HG03520 (cell line): Measurements from ENCODE around the gene PRKACG.
"Not testable (repeated sequence)": the region's sequence is repeated elsewhere in the genome, so short reads cannot be mapped to it uniquely, and the experiment has no call there.

Experiments
- ATAC-seq: cut with Tn5 transposase; IDR thresholded peaks from one replicate; pipeline ENCODE4 v1.9.1; 2021; ENCODE audit warnings: mild to moderate bottlenecking, moderate library complexity; ENCODE audit not compliant: unreplicated experiment

PRKACG gene

GRCh38 chr9:69027355-69028097 lies 13.6 kb upstream of the PRKACG start:
- peak; percentile 61 for ATAC-seq

DNA sequence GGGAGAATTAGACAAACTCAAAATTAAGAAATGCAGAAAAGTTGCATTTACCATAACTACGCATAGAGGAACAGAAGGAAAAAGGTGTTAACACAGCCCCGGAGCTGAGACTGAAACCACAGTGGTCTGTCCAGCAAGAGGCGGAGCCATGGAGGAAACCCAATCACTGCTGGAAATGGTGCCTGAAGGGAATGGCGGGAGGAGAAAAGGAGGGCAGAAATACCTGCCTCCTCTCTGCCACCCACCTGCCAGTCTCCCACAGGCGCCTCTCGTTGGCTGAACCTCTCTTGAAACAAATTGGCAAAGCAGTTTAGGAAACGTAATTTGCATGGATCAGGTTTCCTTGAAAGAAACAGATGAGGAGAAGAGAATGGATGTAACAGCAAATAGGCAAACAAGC lies 9.7 kb upstream of the PRKACG start:
- ATAC-seq = no peak

DNA sequence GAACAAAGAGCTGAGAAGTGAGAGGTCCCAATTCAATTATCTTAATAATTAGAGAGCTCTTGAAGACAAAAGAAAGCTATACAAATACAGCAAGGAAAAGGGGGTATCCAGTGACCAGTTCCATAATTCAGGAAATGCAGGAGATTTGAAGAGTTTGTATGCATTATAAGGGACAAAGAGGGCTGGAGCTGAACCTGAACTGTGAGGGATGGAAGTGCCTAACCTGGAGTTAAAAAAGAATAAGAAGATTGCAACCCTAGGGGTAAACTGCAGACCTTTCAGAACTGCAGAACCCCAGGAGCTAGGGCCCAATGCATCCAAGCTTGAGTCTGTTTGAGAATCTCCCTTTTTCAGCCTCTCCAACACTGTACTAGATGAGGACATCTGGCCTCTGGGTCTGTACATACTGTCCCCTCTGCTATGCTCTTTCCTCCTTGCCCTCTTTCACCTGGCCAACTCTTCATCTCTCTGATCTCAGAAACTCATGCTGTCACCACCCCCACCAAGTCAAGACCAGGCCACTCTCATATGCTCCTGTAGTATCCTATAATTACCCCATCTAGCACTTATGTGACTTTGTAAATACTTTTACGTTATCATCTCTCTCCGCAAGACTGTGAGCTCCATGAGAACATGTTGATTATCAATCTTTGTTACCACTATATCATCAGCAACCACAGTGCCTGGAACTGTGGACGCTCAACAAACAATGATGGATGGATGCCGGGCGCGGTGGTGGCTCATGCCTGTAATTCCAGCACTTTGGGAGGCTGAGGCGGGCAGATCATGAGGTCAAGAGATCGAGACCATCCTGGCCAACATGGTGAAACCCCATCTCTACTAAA lies 6.6 kb upstream of the PRKACG start:
- ATAC-seq = no peak

- no peak for ATAC-seq
Measured at GRCh38 chr9:69019808-69020207, 5.9 kb upstream of the PRKACG start.

DNA sequence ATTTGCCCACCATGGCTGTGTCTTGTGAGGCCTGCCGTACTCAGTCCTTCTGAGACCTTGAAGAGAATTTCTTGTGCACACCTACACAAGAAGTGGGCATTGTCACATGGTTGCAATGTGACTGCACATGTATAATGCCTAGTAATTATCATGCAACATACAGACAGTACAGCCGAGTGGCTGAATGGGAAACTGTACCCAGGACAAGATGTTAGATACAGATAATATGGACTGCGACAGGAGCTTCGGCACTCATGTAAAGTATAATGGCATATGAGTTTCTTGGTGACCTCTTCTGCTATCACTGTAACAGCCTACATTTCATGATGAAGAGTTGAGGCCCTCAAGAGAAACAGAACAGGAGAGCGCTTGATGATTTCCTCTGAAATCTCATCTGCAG lies 4.8 kb upstream of the PRKACG start:
- no peak for ATAC-seq

GRCh38 chr9:69016191-69017096 lies 2.5 kb upstream of the PRKACG start:
- no peak for ATAC-seq

GRCh38 chr9:69013382-69013727 lies 558 bp downstream of the PRKACG start:
- no peak for ATAC-seq

GRCh38 chr9:69012696-69013381 lies 1.1 kb downstream of the PRKACG start:
- no peak for ATAC-seq

- ATAC-seq = no peak
Measured at GRCh38 chr9:69009708-69010107, 4.2 kb downstream of the PRKACG start.

- no peak for ATAC-seq
Measured at GRCh38 chr9:69004836-69005235, 9.1 kb downstream of the PRKACG start.

DNA sequence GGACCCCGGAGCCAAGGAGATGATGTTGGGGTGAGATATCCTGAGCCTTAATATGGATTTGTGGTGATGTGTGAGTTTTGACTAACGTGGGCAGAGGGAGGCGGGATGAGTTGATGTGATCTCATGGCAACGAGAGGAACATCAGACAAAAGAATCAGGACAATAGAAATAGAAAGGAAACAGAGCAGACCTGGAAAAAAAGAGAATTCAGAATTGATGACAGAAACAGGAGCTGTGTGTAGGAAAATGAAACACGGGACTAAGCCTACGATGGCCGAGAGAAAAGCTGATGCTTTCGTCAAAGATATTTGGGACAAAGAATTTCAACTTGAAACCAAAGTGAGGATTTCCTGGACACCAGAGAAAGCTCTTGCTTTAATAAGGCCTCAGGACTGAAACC lies 10.9 kb downstream of the PRKACG start:
- ATAC-seq = no peak

GRCh38 chr9:69001921-69002320 lies 12.0 kb downstream of the PRKACG start:
- no peak for ATAC-seq

- ATAC-seq = peak; percentile 75
Measured at GRCh38 chr9:68999393-69000105, 14.4 kb downstream of the PRKACG start.

GRCh38 chr9:68998812-68999211 lies 15.1 kb downstream of the PRKACG start:
- no peak for ATAC-seq

DNA sequence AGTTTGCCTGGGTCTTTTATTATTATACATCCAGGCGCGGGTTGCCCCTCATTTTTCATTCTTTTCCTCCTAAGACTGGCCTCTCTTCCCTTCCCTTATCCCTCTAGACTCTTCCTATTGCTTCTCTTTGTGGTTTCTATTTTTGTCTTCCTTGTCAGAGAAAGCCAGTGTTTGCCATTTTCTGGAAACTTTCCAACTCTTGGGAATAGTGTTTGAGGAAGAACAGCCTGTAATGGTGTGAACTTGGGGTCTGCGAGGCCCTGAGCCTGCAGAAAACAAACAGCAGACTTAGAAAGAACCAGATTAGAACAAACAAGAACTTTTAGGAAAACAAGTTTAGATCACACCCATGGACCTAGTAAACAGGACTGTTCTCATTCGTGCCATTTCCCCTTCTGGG lies 15.5 kb downstream of the PRKACG start:
- no peak for ATAC-seq

DNA sequence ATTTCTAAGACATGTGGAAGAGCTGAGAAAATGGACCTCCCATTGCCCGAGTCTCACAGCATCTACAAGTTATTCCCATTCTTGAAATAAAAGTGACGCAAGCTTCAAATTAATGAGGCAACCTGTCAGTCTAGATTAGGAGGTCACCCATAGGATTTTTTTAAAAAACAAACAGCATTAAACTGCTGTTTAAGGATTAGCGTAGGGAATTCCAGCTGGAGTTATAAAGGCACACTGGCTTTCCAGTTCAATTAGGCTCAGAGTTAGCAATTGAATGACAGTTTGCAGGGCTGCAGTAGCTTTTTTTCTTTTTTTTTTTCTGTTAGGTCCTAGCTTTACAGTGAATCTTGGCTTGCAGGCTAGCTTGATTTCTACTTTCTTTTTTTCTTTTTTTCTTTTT lies 16.2 kb downstream of the PRKACG start:
- ATAC-seq = no peak

DNA sequence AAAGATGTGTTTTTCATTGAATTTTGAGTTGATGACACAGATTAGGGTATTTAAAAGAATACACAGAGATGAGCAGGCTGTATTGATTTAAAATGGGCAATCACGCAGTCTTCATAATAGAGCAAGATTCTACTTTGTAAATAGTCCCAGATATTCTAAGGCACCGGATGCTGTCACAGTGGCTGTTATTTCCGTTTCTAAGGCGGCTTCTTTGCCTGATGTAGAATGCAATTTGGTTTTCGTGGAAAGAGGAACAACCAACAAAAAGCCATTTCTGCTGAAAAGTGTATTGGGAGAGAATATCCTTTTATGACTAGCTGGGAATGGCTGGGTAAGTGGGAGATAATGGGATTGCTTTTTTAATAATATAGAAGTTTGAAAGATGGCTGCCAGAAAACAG lies 17.5 kb downstream of the PRKACG start:
- ATAC-seq = no peak

- ATAC-seq = no peak
Measured at GRCh38 chr9:68995776-68996175, 18.1 kb downstream of the PRKACG start.

DNA sequence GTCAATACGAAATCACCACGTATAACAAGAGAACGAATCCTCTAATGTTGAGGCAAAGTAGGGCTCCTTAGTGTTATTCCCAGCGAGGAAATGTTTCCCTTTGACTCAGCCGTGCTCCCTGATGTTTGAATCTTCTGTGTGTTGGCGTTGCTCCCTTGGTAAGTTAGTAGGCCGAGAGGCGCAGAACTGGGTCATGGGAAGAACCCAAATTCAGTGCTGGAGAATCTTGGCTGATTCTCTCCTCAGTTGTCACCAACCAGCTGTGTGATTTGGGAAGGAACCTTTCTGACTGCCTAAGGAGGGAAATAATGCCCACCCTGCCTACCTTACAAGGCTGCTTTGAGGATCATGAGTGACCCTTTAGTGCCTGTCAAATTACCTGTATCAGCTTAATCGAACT lies 22.5 kb downstream of the PRKACG start:
- no peak for ATAC-seq

DNA sequence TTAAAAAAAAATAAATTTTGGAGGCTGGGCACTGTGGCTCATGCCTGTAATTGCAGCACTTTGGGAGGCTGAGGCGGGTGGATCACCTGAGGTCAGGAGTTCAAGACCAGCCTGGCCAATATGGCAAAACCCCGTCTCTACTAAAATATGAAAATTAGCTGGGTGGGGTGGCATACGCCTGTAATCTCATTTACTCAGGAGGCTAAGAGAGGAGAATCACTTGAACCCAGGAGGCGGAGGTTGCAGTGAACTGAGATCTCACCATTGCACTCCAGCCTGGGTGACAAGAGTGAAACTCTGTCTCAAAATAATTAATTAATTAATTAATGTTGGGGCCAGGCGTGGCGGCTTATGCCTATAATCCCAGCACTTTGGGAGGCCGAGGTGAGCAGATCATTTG lies 27.0 kb downstream of the PRKACG start:
- not testable (repeated sequence) for ATAC-seq
